Psoas muscle (tissue), 8 donors: Measurements from ENCODE around the gene ZDHHC11B. TPM values are rescaled to one million over a fixed set of nuclear protein-coding genes. Genes with fewer than 3 reads are reported as not detected.
A peak's percentile ranks its signal among the peaks of the same experiment; 100 is the strongest.
"Not testable (repeated sequence)": the region's sequence is repeated elsewhere in the genome, so short reads cannot be mapped to it uniquely, and the experiment has no call there.

ENCODE experiments used
- ATAC-seq, 4 donors: fragments of 200-7000 bp; cut with Tn5 transposase; one replicate each; pipeline ENCODE4 v1.9.1; 2020; ENCODE audit warnings: moderate library complexity in 3 of 4, mild to moderate bottlenecking in 2 of 4
- DNase-seq, 2 donors: peaks; one replicate each; pipeline ENCODE4 v3.0.0-alpha.2; 2020
- H3K27ac ChIP-seq: fragments of 200-600 bp; one replicate; pipeline ENCODE4 v1.8.0; 2022
- H3K27me3 ChIP-seq, 3 donors: fragments of 200-600 bp in 1 of 3; one replicate each; pipeline versions ENCODE4 v1.6.1 to v1.8.0; 2013 to 2022; ENCODE audit warnings: low read length in 2 of 3, mild to moderate bottlenecking in 2 of 3, moderate library complexity in 1 of 3; ENCODE audit not compliant: insufficient read depth in 3 of 3
- H3K36me3 ChIP-seq, 2 donors: fragments of 200-600 bp in 1 of 2; one replicate each; pipeline versions ENCODE4 v1.6.1 to v1.8.0; 2013 to 2022; ENCODE audit warnings: low read depth in 1 of 2, mild to moderate bottlenecking in 1 of 2, moderate library complexity in 1 of 2; ENCODE audit not compliant: insufficient read depth in 1 of 2
- H3K4me1 ChIP-seq: fragments of 200-600 bp; one replicate; pipeline ENCODE4 v1.8.0; 2022
- H3K4me3 ChIP-seq: fragments of 200-600 bp; one replicate; pipeline ENCODE4 v1.8.0; 2022; ENCODE audit warnings: mild to moderate bottlenecking
- H3K9me3 ChIP-seq: fragments of 200-600 bp; one replicate; pipeline ENCODE4 v1.8.0; 2022
- WGBS, 3 donors: extraction: QIAGEN DNeasy Blood & Tissue Kit; methylation state at CpG; one replicate each; pipeline versions ENCODE4 v1.1.6 to v1.1.7; 2013; 5-methylcytosine and 5-hydroxymethylcytosine counted together
- intact Hi-C, 2 donors: fragments of 100-400 bp; cut with DNase I; formaldehyde crosslinking; loops; one replicate each; pipeline versions ENCODE4 v1.11.0 to v1.14.2; 2022
- polyA plus RNA-seq, 3 donors: library from polyadenylated mRNA; stranded (reverse); fragments of 200-250 nt; gene quantifications; one replicate each; pipeline ENCODE4 v1.2.3, GENCODE V29; 2013
- total RNA-seq, 4 donors: library from RNA; stranded (reverse); fragmentation: NEBNext Ultra II Directional in 2 of 4; extraction: Animal tissue kit (Norgen Biotek cat#: 25700) in 2 of 4; gene quantifications; one replicate each; pipeline versions ENCODE4 v1.2.1 to v1.2.4, GENCODE V29; 2021 to 2023
- donor health status: healthy with polysubstance abuse.
- donor health status: DM: no; HTN: no; CAD: no; lungs with moderate emphysema.
- donor health status: Bipolar disorder and iron deficiency.
- donor health status: healthy.
- donor health status: DM: yes; HTN: yes; CAD: no.
- donor health status: DM: no; HTN: no; CAD: no.
- donor health status: DM: no; HTN: no; CAD: no.
- donor health status: DM: yes; HTN: yes; CAD: no.

The ZDHHC11B gene
- total and polyA plus RNA-seq, 7 donors, result 0.38 to 7.4 (median 1.3) TPM

- H3K4me3 ChIP-seq, intact Hi-C loops, H3K27ac ChIP-seq, H3K4me1 ChIP-seq, H3K27me3 ChIP-seq, H3K9me3 ChIP-seq, DNase-seq, H3K36me3 ChIP-seq, ATAC-seq: not testable (repeated sequence)
- 86 to 89% (median 87%) methylated on average over 11 of the region's 11 CpGs for WGBS, 3 donors
These were observed 40.7 kb downstream of the ZDHHC11B start for GRCh38 chr5:743696-744404.

GRCh38 chr5:742276-742675 is 42.3 kb downstream of the ZDHHC11B start:
- H3K9me3 ChIP-seq, H3K4me3 ChIP-seq, ATAC-seq, H3K27me3 ChIP-seq, H3K36me3 ChIP-seq, DNase-seq, intact Hi-C loops, H3K4me1 ChIP-seq, H3K27ac ChIP-seq: not testable (repeated sequence)
- WGBS, 3 donors, result 88 to 93% (median 89%) methylated on average over 6 of the region's 6 CpGs

- H3K4me1 ChIP-seq, intact Hi-C loops, H3K9me3 ChIP-seq, H3K27me3 ChIP-seq, H3K4me3 ChIP-seq, DNase-seq, H3K27ac ChIP-seq: not testable (repeated sequence)
- ATAC-seq, result peak in 1 of 4 donors; percentile 8
- H3K36me3 ChIP-seq, result peaks cover 0 to 14% of the 10 kb centered on the region in 2 donors
- 21 to 60% methylated on average over 1 of the region's 1 CpG; no CpG with 5 or more reads in 1 of the 3 donors for WGBS, 3 donors
These were observed 50.4 kb downstream of the ZDHHC11B start for GRCh38 chr5:734145-734544.

- H3K4me1 ChIP-seq, H3K27me3 ChIP-seq, H3K9me3 ChIP-seq, H3K27ac ChIP-seq, DNase-seq, H3K4me3 ChIP-seq, intact Hi-C loops: not testable (repeated sequence)
- peak in 2 of 4 donors; percentile 14 to 20 for ATAC-seq
- peaks cover 0 to 17% of the 10 kb centered on the region in 2 donors for H3K36me3 ChIP-seq
- 92 to 97% (median 93%) methylated on average over 7 to 10 of the region's 10 CpGs for WGBS, 3 donors
These were observed 51.6 kb downstream of the ZDHHC11B start for GRCh38 chr5:732754-733454.

- H3K4me3 ChIP-seq, intact Hi-C loops, DNase-seq, H3K4me1 ChIP-seq, H3K27ac ChIP-seq, H3K27me3 ChIP-seq, H3K9me3 ChIP-seq: not testable (repeated sequence)
- peaks cover 0 to 17% of the 10 kb centered on the region in 2 donors for H3K36me3 ChIP-seq
- WGBS, 3 donors, result 68 to 74% (median 73%) methylated on average over 4 to 5 of the region's 7 CpGs
- ATAC-seq, result peak in 1 of 4 donors; percentile 16
These were observed 55.3 kb downstream of the ZDHHC11B start for GRCh38 chr5:729225-729624.

GRCh38 chr5:727087-727486 is 57.4 kb downstream of the ZDHHC11B start:
- H3K4me3 ChIP-seq, H3K9me3 ChIP-seq, H3K27me3 ChIP-seq, intact Hi-C loops, H3K4me1 ChIP-seq, DNase-seq, H3K27ac ChIP-seq: not testable (repeated sequence)
- WGBS, 3 donors, result 58 to 88% (median 86%) methylated on average over 4 to 7 of the region's 9 CpGs
- peaks cover 0 to 16% of the 10 kb centered on the region in 2 donors for H3K36me3 ChIP-seq
- ATAC-seq, result peak in 1 of 4 donors; percentile 32

GRCh38 chr5:723865-724264 is 60.7 kb downstream of the ZDHHC11B start:
- DNase-seq, H3K36me3 ChIP-seq, H3K27ac ChIP-seq, ATAC-seq, intact Hi-C loops, H3K4me3 ChIP-seq, H3K4me1 ChIP-seq, H3K27me3 ChIP-seq: not testable (repeated sequence)
- peaks cover 12% of the 10 kb centered on the region for H3K9me3 ChIP-seq
- 79 to 92% (median 87%) methylated on average over 2 of the region's 6 CpGs for WGBS, 3 donors

GRCh38 chr5:723309-723708 is 61.2 kb downstream of the ZDHHC11B start:
- H3K36me3 ChIP-seq, H3K27me3 ChIP-seq, H3K4me1 ChIP-seq, intact Hi-C loops, DNase-seq, H3K4me3 ChIP-seq, H3K27ac ChIP-seq: not testable (repeated sequence)
- ATAC-seq, result peak in 1 of 4 donors; percentile 18
- peaks cover 12% of the 10 kb centered on the region for H3K9me3 ChIP-seq
- 71 to 76% (median 73%) methylated on average over 1 to 2 of the region's 4 CpGs for WGBS, 3 donors

- H3K36me3 ChIP-seq, H3K4me1 ChIP-seq, H3K27ac ChIP-seq, intact Hi-C loops, ATAC-seq, H3K27me3 ChIP-seq, H3K4me3 ChIP-seq, DNase-seq: not testable (repeated sequence)
- 86 to 100% (median 96%) methylated on average over 1 of the region's 1 CpG for WGBS, 3 donors
- H3K9me3 ChIP-seq, result peaks cover 12% of the 10 kb centered on the region
These were observed 65.2 kb downstream of the ZDHHC11B start for GRCh38 chr5:719379-719778.
